Bronchial epithelial cell (primary cell): Measurements from ENCODE around the gene NFIC. TPM values are rescaled to one million over a fixed set of nuclear protein-coding genes. Genes with fewer than 3 reads are reported as not detected.

Experiments
- DNase-seq: peaks from one replicate; pipeline ENCODE4 v3.0.0-alpha.2; 2010; ENCODE audit warnings: low read depth
- FAIRE-seq: peaks from 2 replicates; lab custom pipeline; 2011; peaks lifted over from hg19 to GRCh38; lab: Jason Lieb, UNC
- H3K27me3 ChIP-seq: 2 replicates; pipeline ENCODE4 v1.5.1; 2011; ENCODE audit warnings: low read length; ENCODE audit not compliant: control insufficient read depth, insufficient read depth
- H3K36me3 ChIP-seq: 2 replicates; pipeline ENCODE4 v1.5.1; 2011; ENCODE audit warnings: low read length; ENCODE audit not compliant: control insufficient read depth, insufficient read depth
- H3K4me3 ChIP-seq: 2 replicates; pipeline ENCODE4 v1.5.1; 2011; ENCODE audit warnings: mild to moderate bottlenecking, low read depth, low read length, control low read depth
- total RNA-seq: library from RNA; depleted of rRNA; stranded (reverse); fragments of >200 nt; gene quantifications from 2 replicates; pipeline ENCODE4 v1.2.1, GENCODE V29; 2014
- TF ChIP-seq, protein P1 (sequence below): IDR thresholded peaks from 2 replicates; pipeline ENCODE4 v1.5.1; 2011; ENCODE audit warnings: mild to moderate bottlenecking, moderate library complexity, low read length, control low read depth, inconsistent platforms; ENCODE audit not compliant: insufficient read depth, severe bottlenecking

The NFIC gene
- total RNA-seq, 1 donor from 2014 or later = 17.6 TPM

DNA sequence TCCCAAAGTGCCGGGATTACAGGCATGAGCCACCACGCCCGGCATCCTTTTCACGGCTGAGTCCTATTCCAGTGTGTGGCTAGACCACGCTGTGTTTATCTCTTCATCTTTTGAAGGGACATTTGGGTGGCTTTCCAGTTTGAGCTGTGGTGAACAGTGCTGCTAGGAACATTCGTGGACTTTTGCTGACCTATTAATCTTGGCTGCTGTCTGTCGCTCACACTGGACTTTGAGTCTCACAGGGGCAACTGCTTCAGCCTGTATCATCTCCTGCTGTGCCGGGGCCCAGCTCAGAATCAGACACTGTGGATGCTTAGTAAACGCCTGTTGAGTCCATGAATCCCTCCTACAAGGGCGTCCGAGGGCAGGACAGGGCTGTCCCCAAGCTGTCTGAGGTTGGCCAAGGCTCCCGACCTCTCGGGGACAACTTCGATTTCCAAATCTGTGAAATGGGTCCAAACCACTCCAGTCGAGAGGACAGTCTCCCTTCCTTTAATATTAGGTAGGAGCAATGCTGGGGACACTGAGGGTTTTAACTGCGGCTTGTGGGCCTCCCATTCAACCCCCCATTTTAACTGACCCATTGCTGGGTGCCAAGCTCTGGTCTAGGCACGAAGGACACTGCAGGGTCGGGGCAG is 65.5 kb downstream of the NFIC start:
- DNase-seq (no peak), FAIRE-seq (no peak)
- Histone ChIP-seq H3K4me3 (no peak overlapping the region), H3K27me3 (no peaks in the 10 kb centered on the region), H3K36me3 (peaks cover 21% of the 10 kb centered on the region)
- TF ChIP-seq, protein P1, sequence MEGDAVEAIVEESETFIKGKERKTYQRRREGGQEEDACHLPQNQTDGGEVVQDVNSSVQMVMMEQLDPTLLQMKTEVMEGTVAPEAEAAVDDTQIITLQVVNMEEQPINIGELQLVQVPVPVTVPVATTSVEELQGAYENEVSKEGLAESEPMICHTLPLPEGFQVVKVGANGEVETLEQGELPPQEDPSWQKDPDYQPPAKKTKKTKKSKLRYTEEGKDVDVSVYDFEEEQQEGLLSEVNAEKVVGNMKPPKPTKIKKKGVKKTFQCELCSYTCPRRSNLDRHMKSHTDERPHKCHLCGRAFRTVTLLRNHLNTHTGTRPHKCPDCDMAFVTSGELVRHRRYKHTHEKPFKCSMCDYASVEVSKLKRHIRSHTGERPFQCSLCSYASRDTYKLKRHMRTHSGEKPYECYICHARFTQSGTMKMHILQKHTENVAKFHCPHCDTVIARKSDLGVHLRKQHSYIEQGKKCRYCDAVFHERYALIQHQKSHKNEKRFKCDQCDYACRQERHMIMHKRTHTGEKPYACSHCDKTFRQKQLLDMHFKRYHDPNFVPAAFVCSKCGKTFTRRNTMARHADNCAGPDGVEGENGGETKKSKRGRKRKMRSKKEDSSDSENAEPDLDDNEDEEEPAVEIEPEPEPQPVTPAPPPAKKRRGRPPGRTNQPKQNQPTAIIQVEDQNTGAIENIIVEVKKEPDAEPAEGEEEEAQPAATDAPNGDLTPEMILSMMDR = no peak

DNA sequence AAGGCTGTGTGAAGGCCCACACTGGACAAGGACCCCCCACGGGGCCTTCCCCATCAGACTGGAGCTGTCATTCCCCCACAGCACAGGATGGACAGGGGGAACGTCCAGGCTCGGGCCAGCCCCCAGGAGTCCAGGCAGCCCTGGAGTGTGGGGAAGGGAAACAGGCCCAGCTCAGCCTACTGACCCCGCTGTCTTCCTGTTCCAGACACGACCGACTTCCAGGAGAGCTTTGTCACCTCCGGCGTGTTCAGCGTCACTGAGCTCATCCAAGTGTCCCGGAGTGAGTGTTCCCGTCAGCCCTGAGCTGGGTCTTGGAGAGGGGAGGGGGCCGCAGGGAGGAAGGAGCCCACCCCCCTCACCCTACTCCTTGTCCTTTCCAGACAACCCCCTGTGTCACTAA is 66.9 kb downstream of the NFIC start:
- FAIRE-seq (no peak), DNase-seq (no peak)
- Histone ChIP-seq H3K27me3 (no peaks in the 10 kb centered on the region), H3K36me3 (peaks cover 23% of the 10 kb centered on the region), H3K4me3 (no peak overlapping the region)
- TF ChIP-seq, protein P1 = no peak

DNA sequence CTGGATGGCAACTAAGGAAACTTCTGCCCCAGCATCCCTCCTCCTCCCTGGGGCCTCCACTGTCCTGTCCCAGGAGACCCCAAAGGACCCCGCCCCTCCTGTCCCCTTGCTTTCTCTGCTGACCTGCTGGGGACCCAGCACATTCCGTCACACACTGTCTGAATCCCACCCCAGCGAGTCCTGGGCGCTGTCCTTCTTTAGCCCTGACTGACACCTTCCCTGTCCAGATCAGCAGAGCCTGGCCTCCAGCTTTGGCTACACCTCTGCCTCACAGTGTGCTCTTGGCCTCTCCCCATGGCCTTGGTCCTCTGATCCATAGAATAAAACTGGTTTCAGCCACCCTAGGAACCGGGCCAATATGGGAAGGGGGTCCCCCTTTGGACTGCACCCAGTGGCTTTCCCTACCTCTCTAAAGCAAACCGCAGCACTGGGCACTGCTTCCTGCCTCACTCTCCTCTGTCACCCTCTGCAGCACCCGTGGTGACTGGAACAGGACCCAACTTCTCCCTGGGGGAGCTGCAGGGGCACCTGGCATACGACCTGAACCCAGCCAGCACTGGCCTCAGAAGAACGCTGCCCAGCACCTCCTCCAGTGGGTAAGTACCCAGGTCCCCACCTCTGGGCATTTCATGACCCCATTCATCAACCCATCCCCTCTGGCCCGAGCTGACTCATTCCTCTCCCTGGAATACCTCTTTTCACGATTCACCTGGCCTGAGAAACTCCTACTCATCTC is 67.6 kb downstream of the NFIC start:
- Histone ChIP-seq H3K36me3 (peaks cover 27% of the 10 kb centered on the region), H3K27me3 (no peaks in the 10 kb centered on the region), H3K4me3 (no peak overlapping the region)
- FAIRE-seq (no peak), DNase-seq (no peak)
- TF ChIP-seq, protein P1 = no peak

DNA sequence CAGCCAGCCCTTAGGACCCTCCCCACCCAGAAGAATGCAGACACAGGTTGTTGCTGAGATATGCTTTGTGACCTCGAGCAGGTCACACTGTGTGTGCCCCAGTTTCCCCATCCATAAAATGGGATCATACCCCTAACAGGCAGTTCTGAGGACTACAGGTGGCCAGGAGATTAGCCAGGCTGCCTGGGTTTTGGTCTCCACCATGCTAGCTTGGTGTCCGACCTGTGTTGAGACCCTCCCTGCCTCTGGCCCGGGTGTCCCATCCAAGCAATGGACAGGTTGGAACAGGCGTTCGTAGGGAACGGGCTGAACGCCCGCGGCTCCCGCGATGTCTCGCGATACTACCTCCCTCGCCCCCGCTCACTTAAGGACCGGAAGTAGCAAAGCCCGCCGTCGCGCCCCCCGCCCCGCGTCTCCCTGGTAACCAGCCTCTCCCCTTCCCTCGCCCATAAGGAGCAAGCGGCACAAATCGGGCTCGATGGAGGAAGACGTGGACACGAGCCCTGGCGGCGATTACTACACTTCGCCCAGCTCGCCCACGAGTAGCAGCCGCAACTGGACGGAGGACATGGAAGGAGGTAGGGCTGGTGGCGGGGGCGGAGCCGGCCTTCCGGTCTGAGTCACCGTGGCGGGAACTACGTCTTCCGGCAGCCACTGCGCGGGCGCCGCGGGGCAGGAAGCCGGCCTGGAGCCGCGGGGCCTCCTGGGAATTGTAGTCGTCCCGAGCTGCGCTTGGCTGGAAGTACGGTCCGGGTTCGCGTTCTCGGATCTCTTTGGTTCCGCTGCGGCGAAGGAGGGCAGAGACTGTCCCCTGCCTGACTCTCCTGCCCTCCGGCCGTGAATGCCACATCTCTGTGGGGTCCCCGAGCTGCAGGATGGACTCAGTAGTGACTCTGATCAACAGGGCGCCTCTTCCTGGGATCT is 68.5 kb downstream of the NFIC start:
- peak overlapping the region; percentile 47 for H3K4me3 ChIP-seq
- TF ChIP-seq, protein P1 = no peak
- peak; percentile 86 for DNase-seq
- H3K27me3 ChIP-seq = no peaks in the 10 kb centered on the region
- H3K36me3 ChIP-seq = peaks cover 27% of the 10 kb centered on the region
- no peak for FAIRE-seq

DNA sequence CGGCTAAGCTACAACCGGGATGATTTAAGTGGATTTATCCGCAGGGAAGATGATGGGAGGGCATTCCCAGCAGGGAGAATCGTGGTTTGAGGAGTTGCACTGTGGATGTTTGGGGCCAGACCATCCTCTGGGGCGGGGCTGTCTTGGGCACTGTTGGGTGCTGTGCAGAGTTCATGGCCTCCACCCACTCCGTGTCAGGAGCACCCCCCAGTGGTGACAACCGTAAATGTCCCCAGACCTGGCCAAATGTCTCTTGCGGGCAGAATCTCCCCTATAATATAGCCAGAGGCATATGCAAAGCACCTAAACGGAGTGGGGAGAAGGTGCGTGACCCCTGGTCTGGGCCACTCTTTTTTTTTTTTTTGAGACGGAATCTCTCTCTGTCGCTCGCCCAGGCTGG is 73.7 kb downstream of the NFIC start:
- Histone ChIP-seq H3K36me3 (peaks cover 23% of the 10 kb centered on the region), H3K4me3 (no peak overlapping the region), H3K27me3 (no peaks in the 10 kb centered on the region)
- TF ChIP-seq, protein P1 = peak; percentile 64
- FAIRE-seq (no peak), DNase-seq (no peak)
